Raji (cell line): Measurements from ENCODE around the gene CAMK1D.

Experiments used
- POLR2A ChIP-seq: IDR thresholded peaks from 2 replicates; pipeline ENCODE4 v1.6.1; 2011; ENCODE audit warnings: low read depth, low read length, control low read depth; ENCODE audit not compliant: insufficient read depth

Gene CAMK1D

DNA sequence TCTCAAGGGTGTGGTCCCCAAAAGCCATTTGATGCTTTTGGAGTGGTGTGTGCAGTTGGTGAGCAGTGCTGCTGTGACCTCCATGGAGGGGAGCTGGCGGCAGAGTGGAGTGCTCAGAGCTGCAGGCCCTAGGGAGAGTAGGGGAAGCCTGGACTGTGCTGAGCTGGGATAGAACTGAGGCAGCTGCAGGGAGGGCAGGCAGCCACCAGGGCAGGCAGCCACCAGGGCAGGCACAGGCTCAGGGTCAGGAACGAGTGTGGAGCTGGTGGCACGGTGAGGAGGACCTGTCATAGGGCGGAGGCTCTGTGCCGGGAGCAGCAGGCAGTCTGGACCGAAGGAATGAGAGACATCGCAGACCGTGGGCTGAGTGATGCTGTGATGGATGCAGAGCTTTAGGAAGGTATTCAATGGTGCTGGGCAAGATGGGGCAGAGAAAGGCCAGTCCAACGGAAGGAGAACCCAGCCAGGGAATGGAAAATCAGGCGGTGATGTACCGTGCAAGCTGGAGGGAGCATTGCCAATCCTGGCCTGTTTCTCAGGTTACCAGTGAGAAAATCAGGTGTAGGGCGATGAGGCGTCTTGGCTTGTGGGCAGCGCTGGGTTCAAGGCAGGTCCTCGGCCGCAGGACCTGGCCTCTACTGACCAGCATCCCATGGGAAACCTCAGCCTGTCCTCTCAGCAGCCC, 152.6 kb downstream of the CAMK1D start:
- TF ChIP-seq POLR2A = no peak

DNA sequence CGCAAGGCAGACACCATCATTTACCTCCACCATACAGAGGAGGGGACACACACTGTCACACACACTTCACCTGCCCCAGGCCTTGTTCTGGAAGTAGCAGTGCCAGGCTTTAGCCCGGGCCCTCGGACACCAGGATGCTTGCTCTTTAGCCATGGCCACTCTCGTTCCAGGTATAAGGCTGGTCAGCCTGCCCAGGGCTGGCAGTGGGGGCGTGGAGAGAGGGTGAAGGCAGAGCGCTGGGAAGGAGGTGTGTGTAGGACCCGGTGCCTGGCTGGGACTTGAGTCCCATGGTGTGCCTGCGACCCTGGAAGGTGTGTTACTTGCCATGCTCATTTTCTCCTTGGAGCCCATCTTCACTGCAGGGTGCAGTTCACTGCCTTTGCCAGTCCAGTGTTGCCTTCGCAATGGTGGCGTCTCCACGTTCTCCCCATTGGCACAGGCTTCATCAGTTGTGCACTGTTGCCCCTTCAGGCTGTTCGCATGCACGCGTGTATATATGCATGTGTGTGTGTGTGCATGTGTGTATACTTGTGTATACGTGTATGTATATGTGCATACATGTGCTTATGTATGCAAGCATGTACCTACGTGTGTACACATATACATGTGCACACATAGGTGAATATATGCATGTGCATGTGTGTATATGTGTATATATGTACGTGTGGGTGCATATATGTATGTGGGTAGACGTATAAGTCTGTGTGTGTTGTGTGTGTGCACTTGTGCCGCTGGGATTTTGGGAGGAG, 153.4 kb downstream of the CAMK1D start:
- no peak for TF ChIP-seq POLR2A

DNA sequence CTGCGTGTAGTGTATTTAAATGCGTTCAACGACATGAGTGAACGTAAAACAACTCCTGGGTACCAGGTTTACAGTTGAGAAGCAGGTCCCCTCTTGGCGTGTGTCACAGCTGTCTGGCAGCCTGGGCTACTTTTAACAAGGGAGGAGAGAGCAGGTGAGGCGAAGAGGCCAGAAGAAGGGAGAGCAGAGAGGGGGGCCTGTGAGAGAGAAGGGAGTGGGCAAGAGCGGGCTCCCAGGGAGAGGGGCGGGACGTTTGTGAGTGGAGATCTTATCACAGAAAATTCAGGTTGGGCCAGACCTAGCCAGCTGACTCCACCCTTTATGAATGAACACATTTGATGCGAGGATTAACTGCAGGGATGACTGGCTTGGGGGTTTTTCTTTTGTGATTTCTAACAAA, 154.0 kb downstream of the CAMK1D start:
- TF ChIP-seq POLR2A = no peak

DNA sequence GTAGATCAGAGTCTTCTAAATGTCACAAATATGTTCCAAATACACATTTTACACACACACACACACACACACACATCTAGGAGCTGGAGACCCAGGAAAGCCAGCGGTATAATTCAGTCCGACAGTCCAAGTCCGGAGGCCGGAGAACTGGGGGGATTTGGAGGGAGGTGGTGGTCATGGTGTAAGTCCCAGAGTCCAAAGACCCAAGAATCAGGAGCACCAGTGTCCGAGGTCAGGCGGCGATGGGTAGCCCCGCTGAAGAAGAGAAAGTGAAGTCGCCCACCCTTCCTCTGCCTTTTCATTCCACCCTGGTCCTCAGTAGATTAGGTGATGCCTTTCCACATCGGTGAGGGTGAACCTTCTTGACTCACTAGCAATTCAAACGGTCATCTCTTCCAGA, 154.8 kb downstream of the CAMK1D start:
- TF ChIP-seq POLR2A = no peak

DNA sequence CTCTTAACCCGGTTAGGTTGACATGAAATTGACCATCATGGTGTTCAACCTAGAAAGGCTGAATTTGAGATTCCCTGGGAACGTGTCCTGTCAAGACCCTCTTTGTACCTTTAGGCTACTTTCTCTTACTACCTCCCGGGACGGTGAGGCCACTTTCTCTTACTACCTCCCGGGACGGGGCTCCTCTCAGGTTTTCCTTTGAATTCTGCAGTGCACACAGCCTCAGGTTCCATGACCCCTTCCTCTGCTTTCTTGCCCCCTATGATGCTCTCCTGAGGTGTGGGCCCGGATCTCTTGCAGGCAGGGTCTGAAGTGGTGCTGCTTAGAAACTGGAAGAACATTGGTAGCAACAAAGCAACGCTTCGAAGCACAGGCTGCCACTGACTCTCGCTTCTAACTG, 155.3 kb downstream of the CAMK1D start:
- no peak for TF ChIP-seq POLR2A

DNA sequence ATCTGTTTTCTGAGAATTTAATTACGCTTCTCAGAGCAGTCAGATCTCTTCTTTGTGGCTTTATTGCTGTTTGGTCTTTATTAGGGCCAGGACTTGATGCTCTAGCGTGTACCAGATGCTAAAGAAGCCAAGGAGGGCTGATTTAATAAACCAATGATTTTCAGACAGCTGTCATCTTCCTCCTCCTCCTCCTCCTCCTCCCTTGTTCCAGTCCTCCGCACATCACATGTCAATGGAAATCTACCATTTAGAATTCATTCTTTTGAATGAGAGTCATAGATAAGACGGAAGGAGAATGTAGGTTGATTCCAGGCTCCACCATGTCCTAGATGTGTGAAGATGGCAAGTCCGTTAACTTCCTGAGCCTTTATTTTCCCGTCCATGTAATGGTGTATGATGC, 156.3 kb downstream of the CAMK1D start:
- no peak for TF ChIP-seq POLR2A

DNA sequence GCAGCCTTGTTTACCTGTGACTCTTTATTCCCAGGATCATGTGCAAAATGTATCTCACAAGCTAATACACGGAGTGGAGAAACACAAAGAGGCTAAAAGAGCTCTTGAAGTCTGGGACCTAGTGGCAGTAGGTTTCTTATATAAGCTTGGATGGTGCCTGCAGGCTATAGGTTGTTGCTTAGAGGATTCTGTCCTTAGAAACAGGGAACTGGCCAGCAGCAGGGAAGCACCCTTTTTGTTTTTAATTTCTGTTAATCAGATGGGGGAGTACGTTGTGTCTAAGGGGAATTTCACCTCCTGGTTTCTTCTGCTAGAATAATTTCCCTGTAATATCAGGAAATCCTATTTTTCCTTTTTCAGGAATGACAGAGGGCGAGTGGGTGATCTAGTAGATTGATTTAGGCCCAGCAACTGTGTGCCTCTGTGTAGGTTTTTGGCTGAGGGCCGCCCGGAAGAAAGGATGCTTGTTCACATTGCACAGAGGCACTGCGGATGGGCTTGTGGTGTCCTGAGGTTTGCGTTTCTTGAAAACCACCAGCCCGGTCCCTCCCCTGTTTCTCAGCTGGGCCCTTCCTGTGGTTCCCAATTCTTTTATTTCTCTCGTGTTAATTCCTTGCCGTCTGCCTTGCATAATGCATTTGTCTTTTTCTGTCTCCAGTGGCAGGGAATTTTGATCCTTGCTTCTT, 158.0 kb downstream of the CAMK1D start:
- no peak for TF ChIP-seq POLR2A

DNA sequence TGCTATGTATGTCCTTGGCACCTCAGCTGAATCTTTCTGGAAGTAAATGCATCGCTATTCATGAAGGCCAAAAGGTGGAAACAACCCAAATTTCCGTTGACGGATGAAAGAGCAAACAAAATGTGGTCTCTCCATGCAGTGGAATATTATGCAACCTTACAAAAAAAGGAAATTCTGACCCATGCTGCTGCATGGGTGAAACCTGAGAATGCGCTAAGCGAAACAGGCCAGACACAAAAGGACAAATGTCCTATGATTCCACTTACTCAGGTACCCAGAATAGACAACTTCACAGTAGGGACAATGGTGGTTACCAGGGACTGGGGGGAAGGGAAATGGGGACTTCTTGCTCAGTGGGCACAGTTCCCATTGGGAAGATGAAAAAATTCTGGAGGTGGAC, 158.8 kb downstream of the CAMK1D start:
- no peak for TF ChIP-seq POLR2A

DNA sequence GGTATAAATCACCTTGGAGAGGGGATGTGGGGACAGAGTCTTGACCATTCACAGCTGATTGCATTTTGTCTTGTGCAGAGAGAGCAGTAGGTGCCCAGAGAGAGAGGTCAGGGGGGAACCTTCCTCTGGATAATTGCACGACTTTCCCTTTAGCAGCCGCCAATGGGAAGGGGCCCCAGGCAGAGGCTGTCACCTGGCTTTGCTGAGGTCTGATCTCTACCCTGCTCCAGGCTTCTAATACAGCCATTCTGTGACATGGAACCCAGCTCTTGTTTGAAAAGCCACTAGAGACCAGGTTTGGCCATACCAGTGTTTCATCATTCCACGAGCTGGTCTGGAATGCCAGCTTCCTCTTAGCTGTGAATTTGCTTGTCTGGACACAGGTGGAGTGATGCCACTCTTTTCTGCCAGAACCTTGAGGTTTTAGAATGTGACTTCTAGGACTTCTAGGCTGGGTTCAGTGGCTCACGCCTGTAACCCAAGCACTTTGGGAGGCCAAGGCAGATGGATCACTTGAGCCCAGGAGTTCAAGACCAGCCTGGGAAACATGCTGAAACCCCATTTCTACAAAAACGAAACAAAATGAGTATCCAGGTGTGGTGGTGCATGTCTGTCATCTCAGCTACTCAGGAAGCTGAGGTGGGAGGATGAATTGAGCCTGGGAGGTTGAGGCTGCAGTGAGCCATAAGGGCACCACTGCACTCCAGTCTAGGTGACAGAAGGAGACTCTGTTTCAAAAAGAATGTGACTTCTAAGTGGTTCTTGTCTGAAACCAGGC, 159.9 kb downstream of the CAMK1D start:
- no peak for TF ChIP-seq POLR2A

DNA sequence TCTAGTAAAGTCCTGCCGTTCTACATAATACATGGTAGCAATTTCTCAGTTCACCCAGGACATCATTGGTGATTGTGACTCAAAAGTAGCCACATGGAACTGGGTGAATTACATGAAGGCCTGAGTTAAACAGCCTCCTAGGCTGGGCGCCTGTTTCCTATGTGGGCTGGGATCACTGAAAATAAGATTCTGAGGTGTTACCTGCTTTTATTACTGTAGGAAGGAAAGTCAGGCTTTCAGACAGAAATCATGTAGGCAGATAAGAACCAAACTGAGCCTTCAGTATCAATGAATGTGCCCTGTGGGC, 160.4 kb downstream of the CAMK1D start:
- no peak for TF ChIP-seq POLR2A

DNA sequence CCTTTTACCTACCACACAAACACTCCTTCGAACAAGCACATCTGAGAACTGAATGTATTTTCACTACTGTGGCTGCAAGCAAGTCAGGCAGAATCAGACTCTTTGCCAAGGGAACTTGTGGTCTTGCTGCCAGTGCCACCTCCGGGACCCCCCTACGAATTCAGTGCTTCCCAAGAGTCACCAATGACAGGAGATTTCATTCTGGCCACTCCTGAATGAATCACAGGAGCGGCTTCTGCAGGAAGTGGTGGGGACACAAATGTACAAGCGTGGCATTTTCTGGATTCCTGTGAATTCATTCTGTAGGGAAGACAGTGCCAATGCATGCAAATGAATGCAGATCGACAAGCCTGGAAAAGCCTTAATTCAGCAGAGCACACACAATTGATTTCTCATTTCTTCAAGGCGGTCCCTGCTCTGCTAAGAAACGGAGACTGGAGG, 161.2 kb downstream of the CAMK1D start:
- TF ChIP-seq POLR2A = no peak

DNA sequence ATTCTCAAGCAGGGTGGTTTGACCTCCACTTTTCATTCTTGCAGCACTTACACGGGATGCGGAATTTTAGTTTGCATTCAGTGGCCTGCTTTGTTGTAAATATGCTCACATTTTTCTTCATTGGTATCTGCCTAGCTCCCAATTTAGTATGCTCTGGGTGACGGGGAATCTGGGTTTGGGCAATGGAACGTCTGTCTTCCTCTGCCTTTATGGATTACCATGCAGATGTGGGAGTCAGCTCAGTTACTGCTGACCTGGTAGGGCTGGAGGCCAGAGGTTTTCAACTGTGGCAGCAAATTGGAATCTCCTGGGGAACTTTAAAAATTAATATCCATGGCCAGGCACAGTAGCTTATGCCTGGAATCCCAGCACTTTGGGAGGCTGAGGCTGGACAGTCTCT, 161.6 kb downstream of the CAMK1D start:
- no peak for TF ChIP-seq POLR2A

DNA sequence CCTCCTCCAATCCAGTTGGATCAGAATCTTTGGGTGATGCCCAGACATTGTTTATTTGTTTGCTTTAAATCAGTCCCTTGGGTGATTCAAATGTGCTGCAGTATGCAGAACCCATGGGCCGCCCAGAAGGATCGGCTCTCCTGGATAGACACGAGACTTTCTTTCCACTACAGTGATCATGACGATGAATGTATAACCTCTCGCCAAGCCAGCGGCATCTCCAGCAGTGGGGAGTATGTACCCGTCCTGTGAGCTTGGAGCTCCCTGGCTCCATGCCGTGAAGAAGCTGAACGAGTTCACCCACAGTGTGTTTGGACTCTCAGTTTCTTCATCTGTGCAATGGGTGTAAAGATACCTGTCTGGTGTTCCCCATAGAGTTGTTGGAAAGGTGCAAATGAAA, 162.3 kb downstream of the CAMK1D start:
- no peak for TF ChIP-seq POLR2A

DNA sequence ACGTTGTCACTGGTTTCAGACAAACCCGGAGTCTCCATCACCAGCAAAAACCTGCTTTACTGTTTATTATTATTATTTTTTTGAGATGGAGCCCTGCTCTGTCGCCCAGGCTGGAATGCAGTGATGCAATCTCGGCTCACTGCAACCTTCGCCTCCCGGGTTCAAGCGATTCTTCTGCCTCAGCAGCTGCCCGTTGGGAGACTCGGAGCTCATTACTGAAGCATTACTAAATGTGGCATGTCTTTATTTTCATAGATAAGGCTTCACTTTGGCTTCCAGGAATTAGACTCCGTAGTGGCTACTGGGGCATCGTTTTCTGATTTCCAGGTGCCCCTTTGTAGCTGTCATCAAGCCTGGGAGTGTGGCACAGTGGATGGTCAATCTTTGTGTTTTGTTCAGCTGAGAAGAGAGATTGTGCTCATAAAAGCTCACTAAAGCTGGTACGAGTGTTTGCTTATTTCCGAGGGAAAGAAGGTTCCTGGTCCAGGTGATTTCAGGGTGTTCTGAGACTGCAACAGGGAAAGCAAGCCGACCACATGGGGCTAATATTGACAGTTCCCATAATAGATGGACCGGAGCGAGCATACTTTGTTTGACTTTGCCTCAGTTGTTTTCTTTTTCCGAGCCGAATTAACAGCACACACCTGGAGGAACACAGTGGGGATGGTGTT, 163.1 kb downstream of the CAMK1D start:
- TF ChIP-seq POLR2A = no peak

DNA sequence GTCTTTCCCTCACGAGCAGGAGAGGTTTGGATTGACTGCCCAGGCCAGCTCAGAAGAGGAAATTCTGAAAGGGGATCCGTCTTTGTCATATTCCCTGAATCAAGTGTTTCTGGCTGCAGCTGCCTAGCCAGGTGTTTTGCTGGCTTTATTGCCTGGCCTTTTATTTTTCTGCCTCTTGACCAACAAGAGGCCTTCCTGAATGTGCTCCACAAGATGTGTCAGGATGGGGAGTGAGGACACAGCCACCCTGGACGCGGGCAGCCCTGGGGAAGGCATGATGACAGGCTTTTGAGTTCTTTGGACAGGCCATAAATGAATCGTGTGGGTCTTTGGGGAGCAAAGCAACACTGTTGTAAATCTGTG, 163.6 kb downstream of the CAMK1D start:
- TF ChIP-seq POLR2A = no peak
